Progenitor cell of endocrine pancreas (in vitro differentiated cells): ENCODE measurements around the gene PPEF2. TPM values are rescaled to one million over a fixed set of nuclear protein-coding genes. Genes with fewer than 3 reads are reported as not detected.

Experiments used
- DNase-seq: peaks from one replicate; pipeline ENCODE4 v3.0.0; 2021; ENCODE audit warnings: low spot score; ENCODE audit not compliant: unreplicated experiment
- H3K27ac Mint-ChIP-seq: 2 replicates; pipeline ENCODE4 v1.8.0; 2021; ENCODE audit warnings: mild to moderate bottlenecking, moderate library complexity, mixed read lengths
- H3K27me3 Mint-ChIP-seq: 2 replicates; pipeline ENCODE4 v1.8.0; 2021; ENCODE audit warnings: mixed read lengths
- H3K36me3 Mint-ChIP-seq: 2 replicates; pipeline ENCODE4 v1.8.0; 2022; ENCODE audit warnings: mixed read lengths; ENCODE audit not compliant: insufficient read depth
- H3K4me1 Mint-ChIP-seq: 2 replicates; pipeline ENCODE4 v1.8.0; 2021; ENCODE audit warnings: low read depth, mixed read lengths
- H3K4me3 Mint-ChIP-seq: 2 replicates; pipeline ENCODE4 v1.8.0; 2021; ENCODE audit warnings: low read depth, mild to moderate bottlenecking, moderate library complexity, mixed read lengths
- H3K9me3 Mint-ChIP-seq: 2 replicates; pipeline ENCODE4 v1.8.0; 2021; ENCODE audit warnings: low read depth, mixed read lengths
- long read RNA-seq: library from polyadenylated mRNA; unstranded; transcript quantifications from one replicate; pipeline ENCODE4 v2.0.0, GENCODE V29; 2020
- total RNA-seq: library from RNA; stranded (reverse); gene quantifications from 2 replicates; pipeline ENCODE4 v1.2.1, GENCODE V29; 2021
- TF ChIP-seq, protein P1 (sequence below): fragments of 200-600 bp; sonication (generic); IDR thresholded peaks from one replicate; pipeline ENCODE4 v1.5.0; 2021; ENCODE audit warnings: antibody characterized with exemption, mild to moderate bottlenecking; ENCODE audit not compliant: unreplicated experiment

The PPEF2 gene
- not detected in 2 replicates for total RNA-seq
- long read RNA-seq: 0 reads

GRCh38 chr4:75902352-75902751, at the start of gene PPEF2:
TSS of gene PPEF2 (minus strand) at chr4:75902452. CDS start at chr4:75896325, 6,127 bp downstream.
- TF ChIP-seq, protein P1, sequence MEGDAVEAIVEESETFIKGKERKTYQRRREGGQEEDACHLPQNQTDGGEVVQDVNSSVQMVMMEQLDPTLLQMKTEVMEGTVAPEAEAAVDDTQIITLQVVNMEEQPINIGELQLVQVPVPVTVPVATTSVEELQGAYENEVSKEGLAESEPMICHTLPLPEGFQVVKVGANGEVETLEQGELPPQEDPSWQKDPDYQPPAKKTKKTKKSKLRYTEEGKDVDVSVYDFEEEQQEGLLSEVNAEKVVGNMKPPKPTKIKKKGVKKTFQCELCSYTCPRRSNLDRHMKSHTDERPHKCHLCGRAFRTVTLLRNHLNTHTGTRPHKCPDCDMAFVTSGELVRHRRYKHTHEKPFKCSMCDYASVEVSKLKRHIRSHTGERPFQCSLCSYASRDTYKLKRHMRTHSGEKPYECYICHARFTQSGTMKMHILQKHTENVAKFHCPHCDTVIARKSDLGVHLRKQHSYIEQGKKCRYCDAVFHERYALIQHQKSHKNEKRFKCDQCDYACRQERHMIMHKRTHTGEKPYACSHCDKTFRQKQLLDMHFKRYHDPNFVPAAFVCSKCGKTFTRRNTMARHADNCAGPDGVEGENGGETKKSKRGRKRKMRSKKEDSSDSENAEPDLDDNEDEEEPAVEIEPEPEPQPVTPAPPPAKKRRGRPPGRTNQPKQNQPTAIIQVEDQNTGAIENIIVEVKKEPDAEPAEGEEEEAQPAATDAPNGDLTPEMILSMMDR: no peak
- Mint-ChIP-seq H3K27me3 (no peaks in the 10 kb centered on the region), H3K4me1 (no peaks in the 10 kb centered on the region), H3K36me3 (peaks cover 1% of the 10 kb centered on the region), H3K4me3 (no peak within 1 kb of the TSS), H3K27ac (no peak within 1 kb of the TSS), H3K9me3 (peaks cover 9% of the 10 kb centered on the region)
- DNase-seq: no peak

- H3K27me3 Mint-ChIP-seq: no peaks in the 10 kb centered on the region
- H3K36me3 Mint-ChIP-seq: peaks cover 26% of the 10 kb centered on the region
- H3K27ac Mint-ChIP-seq: no peak overlapping the region
These were observed 48.1 kb upstream of the PPEF2 start for GRCh38 chr4:75950213-75950815.

DNA sequence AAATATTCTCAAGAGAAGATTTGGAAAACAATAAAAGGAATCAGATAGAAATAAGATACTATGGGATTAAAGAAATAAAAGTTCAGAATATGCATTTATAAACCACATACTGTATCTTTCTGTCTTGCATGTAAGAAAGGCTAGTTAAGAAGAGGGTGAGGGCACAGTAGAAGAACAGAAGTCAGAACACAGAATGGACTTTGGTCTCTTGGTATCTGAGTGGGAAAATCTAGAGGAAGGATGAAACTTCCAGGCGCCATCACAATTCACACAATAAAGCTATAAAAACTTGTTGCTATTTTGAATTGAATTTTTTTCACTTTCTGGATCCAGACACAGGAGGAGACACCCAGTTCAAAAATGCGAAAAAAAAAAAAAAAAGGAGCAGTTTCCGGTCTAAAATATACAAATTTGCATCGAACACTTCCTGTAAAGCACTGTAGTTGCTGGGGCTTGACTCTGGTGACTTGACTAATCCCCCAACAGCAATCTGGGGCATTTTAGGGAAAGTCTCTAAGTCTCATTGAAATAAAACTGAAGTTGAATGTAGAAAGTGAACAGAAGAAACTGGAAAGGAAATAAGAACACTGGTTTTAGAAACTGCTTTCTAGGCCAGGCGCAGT, 46.7 kb upstream of the PPEF2 start:
- Mint-ChIP-seq H3K36me3 (peaks cover 23% of the 10 kb centered on the region), H3K27ac (no peak overlapping the region), H3K4me3 (no peak overlapping the region), H3K27me3 (no peaks in the 10 kb centered on the region), H3K9me3 (no peaks in the 10 kb centered on the region), H3K4me1 (no peaks in the 10 kb centered on the region)
- TF ChIP-seq, protein P1: no peak
- DNase-seq: no peak

More at GRCh38 chr4:75950213-75950815, 48.1 kb upstream of the PPEF2 start:
- no peak for DNase-seq
- H3K4me3 Mint-ChIP-seq: no peak overlapping the region
- TF ChIP-seq, protein P1: no peak
- no peaks in the 10 kb centered on the region for H3K4me1 Mint-ChIP-seq
- no peaks in the 10 kb centered on the region for H3K9me3 Mint-ChIP-seq

GRCh38 chr4:75940692-75941253, 38.5 kb upstream of the PPEF2 start, which contains the start of gene NAAA:
TSS of gene NAAA (minus strand) at chr4:75941013. CDS start at chr4:75940949, 64 bp downstream.
- H3K27me3 Mint-ChIP-seq: peaks cover 17% of the 10 kb centered on the region
- no peaks in the 10 kb centered on the region for H3K4me1 Mint-ChIP-seq
- peak within 1 kb of the TSS; percentile 62 for H3K27ac Mint-ChIP-seq
- H3K9me3 Mint-ChIP-seq: no peaks in the 10 kb centered on the region
- no peak for DNase-seq
- TF ChIP-seq, protein P1: no peak
- H3K4me3 Mint-ChIP-seq: peak within 1 kb of the TSS; percentile 76
- peaks cover 10% of the 10 kb centered on the region for H3K36me3 Mint-ChIP-seq

GRCh38 chr4:75939890-75940691, 37.8 kb upstream of the PPEF2 start:
- peaks cover 17% of the 10 kb centered on the region for H3K27me3 Mint-ChIP-seq
- peak overlapping the region; percentile 62 for H3K27ac Mint-ChIP-seq
- no peaks in the 10 kb centered on the region for H3K9me3 Mint-ChIP-seq
- H3K36me3 Mint-ChIP-seq: peaks cover 7% of the 10 kb centered on the region
- peak overlapping the region; percentile 76 for H3K4me3 Mint-ChIP-seq
- peaks cover 2% of the 10 kb centered on the region for H3K4me1 Mint-ChIP-seq
- peak; percentile 36 for DNase-seq
- TF ChIP-seq, protein P1: no peak
